Spleen (tissue), 11 donors: ENCODE measurements around the gene FAM163A. TPM values are rescaled to one million over a fixed set of nuclear protein-coding genes. Genes with fewer than 3 reads are reported as not detected.

Experiments
- DNase-seq: peaks from one replicate; pipeline ENCODE4 v3.0.0-alpha.2; 2020
- H3K27ac ChIP-seq, 8 donors: fragments of 200-600 bp; sonication (generic) in 7 of 8; 1 replicate in 4 of 8; 2 replicates in 4 of 8; pipeline versions ENCODE4 v1.5.0 to v1.8.0; 2016 to 2021; ENCODE audit warnings: inconsistent platforms in 4 of 8, mild to moderate bottlenecking in 4 of 8, moderate library complexity in 1 of 8
- H3K27me3 ChIP-seq, 7 donors: fragments of 200-600 bp; sonication (generic) in 6 of 7; replicated peaks in 1 of 7; 1 replicate in 4 of 7; 2 replicates in 3 of 7; pipeline versions ENCODE4 v1.5.0 to v1.8.0; 2016 to 2021; ENCODE audit warnings: inconsistent platforms in 3 of 7, mild to moderate bottlenecking in 1 of 7
- H3K36me3 ChIP-seq, 6 donors: fragments of 200-600 bp; sonication (generic) in 5 of 6; 1 replicate in 4 of 6; 2 replicates in 2 of 6; pipeline versions ENCODE4 v1.5.0 to v1.8.0; 2016 to 2021; ENCODE audit warnings: inconsistent platforms in 2 of 6
- H3K4me1 ChIP-seq, 6 donors: fragments of 200-600 bp; sonication (generic) in 5 of 6; 1 replicate in 3 of 6; 2 replicates in 3 of 6; pipeline versions ENCODE4 v1.5.0 to v1.8.0; 2016 to 2021; ENCODE audit warnings: inconsistent platforms in 3 of 6
- H3K4me3 ChIP-seq, 8 donors: fragments of 200-600 bp; sonication (generic) in 7 of 8; 1 replicate in 4 of 8; 2 replicates in 4 of 8; pipeline versions ENCODE4 v1.5.0 to v1.8.0; 2016 to 2021; ENCODE audit warnings: inconsistent platforms in 4 of 8, mild to moderate bottlenecking in 4 of 8, moderate library complexity in 2 of 8
- H3K9me3 ChIP-seq, 8 donors: fragments of 200-600 bp; sonication (generic) in 7 of 8; 1 replicate in 4 of 8; 2 replicates in 4 of 8; pipeline versions ENCODE4 v1.5.0 to v1.8.0; 2016 to 2021; ENCODE audit warnings: inconsistent platforms in 4 of 8
- POLR2A ChIP-seq, 3 donors: fragments of 450-650 bp; IDR thresholded peaks; one replicate each; pipeline ENCODE4 v1.5.1; 2017; ENCODE audit warnings: antibody characterized with exemption in 3 of 3, mild to moderate bottlenecking in 1 of 3
- POLR2AphosphoS5 ChIP-seq, 3 donors: sonication (generic); formaldehyde crosslinking; IDR thresholded peaks; one replicate each; pipeline ENCODE4 v1.5.1; 2017; ENCODE audit warnings: antibody characterized with exemption in 3 of 3
- WGBS, 5 donors: extraction: QIAGEN DNeasy Blood & Tissue Kit in 3 of 5; methylation state at CpG; one replicate each; pipeline versions ENCODE4 v1.1.5 to v1.1.7; 2013 to 2018; 5-methylcytosine and 5-hydroxymethylcytosine counted together
- intact Hi-C: fragments of 100-400 bp; cut with DNase I; formaldehyde crosslinking; loops from one replicate; pipeline ENCODE4 v1.15.0; 2023; ENCODE audit warnings: low total_unique reads
- polyA plus RNA-seq, 3 donors: library from polyadenylated mRNA; stranded (reverse); fragments of 200-250 nt; gene quantifications; one replicate each; pipeline ENCODE4 v1.2.1, GENCODE V29; 2013
- total RNA-seq, 7 donors: library from RNA; depleted of rRNA in 3 of 7; stranded (reverse); fragments of >200 nt in 3 of 7; fragmentation: NEBNext Ultra II Directional in 4 of 7; extraction: Animal tissue kit (Norgen Biotek cat#: 25700) in 4 of 7; gene quantifications; one replicate each; pipeline versions ENCODE4 v1.1.0 to v1.2.1, GENCODE V29; 2016 to 2021
- TF ChIP-seq, protein P1 (sequence below), 11 experiments: fragments of 200-600 bp in 7 of 11; fragments of 450-650 bp in 4 of 11; sonication (generic) in 4 of 11; IDR thresholded peaks in 8 of 11; conservative IDR thresholded peaks in 3 of 11; 1 replicate in 7 of 11; 2 replicates in 4 of 11; pipeline versions ENCODE4 v1.4.0 to v1.8.0; 2016 to 2021; ENCODE audit warnings: antibody characterized with exemption in 11 of 11, inconsistent platforms in 4 of 11, mild to moderate bottlenecking in 1 of 11
- donor health status: healthy with polysubstance abuse.
- donor health status: DM: no; HTN: no; CAD: no; lungs with moderate emphysema.
- donor health status: DM: no; HTN: no; CAD: no.
- donor health status: Bipolar disorder and iron deficiency.
- donor health status: healthy.
- donor health status: DM: no; HTN: no; CAD: no.
- donor health status: DM: yes; HTN: yes; CAD: no.

The FAM163A gene
- total and polyA plus RNA-seq, 10 donors: 0.14 to 0.47 (median 0.21) TPM; not detected in 3

DNA sequence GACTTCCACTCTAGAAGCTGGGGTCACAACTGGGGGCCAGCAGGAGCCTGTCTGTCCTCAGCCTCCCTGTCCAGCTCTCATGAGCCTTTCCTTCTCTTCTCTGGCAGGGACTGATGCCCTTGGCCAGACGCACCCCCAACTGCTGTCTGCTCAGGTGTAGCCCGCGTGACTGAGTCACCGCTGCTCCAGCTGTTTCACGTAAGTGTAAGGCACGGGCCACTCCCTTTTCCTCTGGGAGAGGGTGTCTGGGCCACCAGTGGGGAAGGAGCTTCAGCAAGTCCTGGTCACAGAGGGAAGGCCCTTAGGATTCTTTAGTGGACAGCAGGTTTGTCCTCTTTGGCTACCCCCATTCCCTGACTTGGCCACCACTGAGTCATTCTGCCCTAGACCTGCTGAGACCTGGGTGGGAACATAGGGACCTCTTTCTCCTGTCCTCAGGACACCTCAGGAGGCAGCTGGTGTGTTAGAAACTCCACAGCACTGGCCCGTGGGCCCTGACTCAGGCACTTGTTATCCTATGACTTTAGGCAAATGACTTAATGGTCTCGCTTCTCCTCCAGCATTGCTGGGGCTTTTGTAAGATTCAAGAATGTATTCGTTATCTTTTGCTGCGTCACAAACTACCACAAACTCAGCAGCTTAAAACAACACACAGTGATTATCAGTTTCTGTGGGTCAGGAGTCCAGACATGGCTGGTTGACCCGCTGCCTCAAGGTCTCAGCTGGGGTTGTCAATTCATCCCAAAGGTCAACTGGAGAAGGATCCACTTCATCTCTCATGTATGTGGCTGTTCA is 64.8 kb downstream of the FAM163A start:
- TF ChIP-seq, protein P1, sequence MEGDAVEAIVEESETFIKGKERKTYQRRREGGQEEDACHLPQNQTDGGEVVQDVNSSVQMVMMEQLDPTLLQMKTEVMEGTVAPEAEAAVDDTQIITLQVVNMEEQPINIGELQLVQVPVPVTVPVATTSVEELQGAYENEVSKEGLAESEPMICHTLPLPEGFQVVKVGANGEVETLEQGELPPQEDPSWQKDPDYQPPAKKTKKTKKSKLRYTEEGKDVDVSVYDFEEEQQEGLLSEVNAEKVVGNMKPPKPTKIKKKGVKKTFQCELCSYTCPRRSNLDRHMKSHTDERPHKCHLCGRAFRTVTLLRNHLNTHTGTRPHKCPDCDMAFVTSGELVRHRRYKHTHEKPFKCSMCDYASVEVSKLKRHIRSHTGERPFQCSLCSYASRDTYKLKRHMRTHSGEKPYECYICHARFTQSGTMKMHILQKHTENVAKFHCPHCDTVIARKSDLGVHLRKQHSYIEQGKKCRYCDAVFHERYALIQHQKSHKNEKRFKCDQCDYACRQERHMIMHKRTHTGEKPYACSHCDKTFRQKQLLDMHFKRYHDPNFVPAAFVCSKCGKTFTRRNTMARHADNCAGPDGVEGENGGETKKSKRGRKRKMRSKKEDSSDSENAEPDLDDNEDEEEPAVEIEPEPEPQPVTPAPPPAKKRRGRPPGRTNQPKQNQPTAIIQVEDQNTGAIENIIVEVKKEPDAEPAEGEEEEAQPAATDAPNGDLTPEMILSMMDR (IDR thresholded peaks at IDR 0.05 in 8 of 11, conservative IDR thresholded peaks at IDR 0.05 in 3 of 11): no peak
- TF ChIP-seq POLR2AphosphoS5 (IDR thresholded peaks at IDR 0.05): no peak
- TF ChIP-seq POLR2A (IDR thresholded peaks at IDR 0.05): no peak
- Histone ChIP-seq H3K4me1 (peaks cover 0 to 6% (median 5%) of the 10 kb centered on the region in 6 donors), H3K4me3 (no peak overlapping the region), H3K27ac (no peak overlapping the region), H3K9me3 (no peaks in the 10 kb centered on the region), H3K36me3 (no peaks in the 10 kb centered on the region), H3K27me3 (peaks cover 0 to 13% (median 0%) of the 10 kb centered on the region in 7 donors)
- intact Hi-C loops: no loop called here
- DNase-seq: peak; percentile 62
- 88 to 94% (median 89%) methylated on average over 8 to 11 of the region's 11 CpGs for WGBS, 5 donors

DNA sequence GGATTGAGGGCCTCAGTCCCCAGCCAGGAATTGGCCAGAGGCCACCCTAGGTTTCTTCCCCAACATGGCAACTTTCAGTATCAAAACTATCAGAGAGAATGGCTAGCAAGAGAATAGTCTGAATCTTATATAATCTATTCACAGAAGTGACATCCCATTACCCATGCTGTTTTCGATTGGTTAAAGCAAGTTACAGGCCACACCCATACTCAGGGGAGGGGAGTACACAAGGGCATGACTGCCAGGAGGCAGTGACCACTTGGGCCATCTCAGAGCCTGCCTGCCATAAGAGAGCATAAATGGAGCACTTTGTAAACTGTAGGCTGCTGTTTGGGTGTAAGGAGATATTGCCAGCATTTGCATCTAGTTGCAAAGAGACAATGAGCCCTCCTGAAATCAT is 65.4 kb downstream of the FAM163A start:
- Histone ChIP-seq H3K4me1 (peaks cover 0 to 6% (median 5%) of the 10 kb centered on the region in 6 donors), H3K27ac (no peak overlapping the region), H3K9me3 (no peaks in the 10 kb centered on the region), H3K36me3 (no peaks in the 10 kb centered on the region), H3K4me3 (no peak overlapping the region), H3K27me3 (peaks cover 0 to 13% (median 0%) of the 10 kb centered on the region in 7 donors)
- no peak for TF ChIP-seq POLR2AphosphoS5 (IDR thresholded peaks at IDR 0.05)
- TF ChIP-seq POLR2A (IDR thresholded peaks at IDR 0.05): no peak
- TF ChIP-seq, protein P1 (IDR thresholded peaks at IDR 0.05 in 8 of 11, conservative IDR thresholded peaks at IDR 0.05 in 3 of 11): no peak
- 73 to 97% (median 91%) methylated on average over 1 of the region's 1 CpG for WGBS, 5 donors
- DNase-seq: peak; percentile 14
- intact Hi-C loops: no loop called here

DNA sequence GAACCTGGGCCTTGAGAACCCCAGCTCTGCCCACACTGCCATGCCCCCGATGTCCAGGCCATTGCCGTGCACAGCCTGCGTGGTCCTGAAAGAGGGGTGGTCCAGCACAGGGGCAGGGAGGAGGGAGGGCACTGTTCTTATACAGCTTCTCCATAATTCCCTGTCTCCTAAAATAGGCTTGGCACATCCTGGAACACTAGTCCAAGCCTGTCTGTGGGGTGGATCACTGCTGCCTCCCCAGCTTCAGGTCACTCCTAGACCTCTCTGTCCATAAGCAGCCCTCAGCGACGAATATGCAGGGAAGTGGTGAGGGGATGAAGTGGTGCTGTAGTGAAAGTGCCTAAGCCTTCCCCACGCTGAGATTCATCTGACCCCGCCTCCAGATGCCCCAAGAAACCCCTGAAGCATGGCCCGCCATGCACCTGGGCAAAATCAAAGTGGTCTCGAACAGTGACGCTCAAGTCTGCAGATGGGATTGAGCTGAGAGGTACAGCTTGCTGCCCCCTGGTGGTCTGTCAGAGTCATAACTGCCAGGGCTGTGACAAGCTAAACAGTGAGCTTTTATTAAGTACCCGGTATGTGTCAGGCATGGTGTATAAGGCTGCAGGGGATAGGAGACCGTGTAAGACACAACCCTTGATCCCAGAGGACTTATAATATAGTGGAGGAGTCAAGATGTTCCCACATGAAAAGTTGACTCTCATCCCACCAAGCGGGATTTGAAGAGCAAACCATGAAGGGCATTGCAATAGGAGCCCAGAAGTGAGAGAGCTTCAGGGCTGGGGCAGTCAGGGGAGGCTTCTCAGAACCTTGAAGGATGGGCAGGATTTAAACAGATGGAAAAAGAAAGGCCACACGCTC is 66.6 kb downstream of the FAM163A start:
- Histone ChIP-seq H3K27ac (no peak overlapping the region), H3K9me3 (no peaks in the 10 kb centered on the region), H3K36me3 (no peaks in the 10 kb centered on the region), H3K4me3 (no peak overlapping the region), H3K4me1 (peaks cover 5 to 16% (median 13%) of the 10 kb centered on the region in 6 donors), H3K27me3 (peaks cover 0 to 13% (median 0%) of the 10 kb centered on the region in 7 donors)
- intact Hi-C loops: loop anchor here (5.0 kb wide), 1 partner anchor 102 kb away; no protein-coding TSS in a partner anchor
- 39 to 46% (median 43%) methylated on average over 14 of the region's 14 CpGs for whole genome bisulfite sequencing, 5 donors
- DNase-seq: peak; percentile 84
- TF ChIP-seq POLR2A (IDR thresholded peaks at IDR 0.05) (no peak), POLR2AphosphoS5 (IDR thresholded peaks at IDR 0.05) (no peak)
- TF ChIP-seq, protein P1 (IDR thresholded peaks at IDR 0.05 in 8 of 11, conservative IDR thresholded peaks at IDR 0.05 in 3 of 11): peak; percentile 67 to 95 (median 88)
